Natural killer cell treated with Interleukin-12 subunit alpha and Interleukin-12 subunit beta and Interleukin-15 and Interleukin-18, amount 100 ng/mL, for 72 hours (primary cell): ENCODE results near the gene ZNF658. TPM values are rescaled to one million over a fixed set of nuclear protein-coding genes. Genes with fewer than 3 reads are reported as not detected.
A peak's percentile ranks its signal among the peaks of the same experiment; 100 is the strongest.
"Not testable (repeated sequence)": the region's sequence is repeated elsewhere in the genome, so short reads cannot be mapped to it uniquely, and the experiment has no call there.

ENCODE experiments used
- ATAC-seq, 2 donors: fragments of 150-1000 bp; cut with Tn5 transposase in 1 of 2; sonication (Bioruptor Pico), chemical (Tn5 transposase) in 1 of 2; 2 replicates each; pipeline ENCODE4 v1.10.0; 2021
- DNase-seq: peaks from one replicate; pipeline ENCODE4 v3.0.0; 2022; ENCODE audit warnings: low spot score
- H3K27ac Mint-ChIP-seq, 2 donors: 1 replicate in 1 of 2; 2 replicates in 1 of 2; pipeline ENCODE4 v1.8.0; 2022; ENCODE audit warnings: mixed read lengths in 2 of 2, mild to moderate bottlenecking in 1 of 2, moderate library complexity in 1 of 2
- H3K27me3 Mint-ChIP-seq, 2 donors: 1 replicate in 1 of 2; 2 replicates in 1 of 2; pipeline ENCODE4 v1.8.0; 2022; ENCODE audit warnings: mixed read lengths in 2 of 2
- H3K36me3 Mint-ChIP-seq: one replicate; pipeline ENCODE4 v1.8.0; 2022; ENCODE audit warnings: mixed read lengths
- H3K4me1 Mint-ChIP-seq, 2 donors: 1 replicate in 1 of 2; 2 replicates in 1 of 2; pipeline ENCODE4 v1.8.0; 2022; ENCODE audit warnings: low read depth in 2 of 2, mixed read lengths in 2 of 2, mild to moderate bottlenecking in 1 of 2
- H3K4me3 Mint-ChIP-seq: one replicate; pipeline ENCODE4 v1.8.0; 2022; ENCODE audit warnings: mixed read lengths
- H3K9me3 Mint-ChIP-seq: 2 replicates; pipeline ENCODE4 v1.8.0; 2022; ENCODE audit warnings: mixed read lengths
- total RNA-seq, 2 donors: library from RNA; stranded (reverse); gene quantifications; one replicate each; pipeline ENCODE4 v1.2.3, GENCODE V29; 2022

Gene ZNF658
- 1 to 10 TPM in 1 of 2 donors, under 1 TPM in 1; 0.84 to 2.2 TPM for total RNA-seq

GRCh38 chr9:66900490-66901131 lies at the start of gene ZNF658:
TSS of gene ZNF658 (plus strand) at chr9:66900725. CDS start at chr9:66903562, 2,837 bp downstream.
- not testable (repeated sequence) for H3K4me1 Mint-ChIP-seq, H3K27me3 Mint-ChIP-seq, H3K36me3 Mint-ChIP-seq, H3K9me3 Mint-ChIP-seq
- ATAC-seq, result peak; percentile 94 to 96
- DNase-seq, result peak; percentile 84
- Mint-ChIP-seq H3K4me3 (peak within 1 kb of the TSS; percentile 90), H3K27ac (peak within 1 kb of the TSS; percentile 46 to 82)

GRCh38 chr9:66861732-66862131 lies 38.8 kb upstream of the ZNF658 start:
- not testable (repeated sequence) for H3K9me3 Mint-ChIP-seq, H3K36me3 Mint-ChIP-seq, H3K4me1 Mint-ChIP-seq, H3K27ac Mint-ChIP-seq, H3K4me3 Mint-ChIP-seq, DNase-seq, H3K27me3 Mint-ChIP-seq, ATAC-seq

- not testable (repeated sequence) for H3K4me3 Mint-ChIP-seq, H3K4me1 Mint-ChIP-seq, ATAC-seq, H3K27ac Mint-ChIP-seq, H3K36me3 Mint-ChIP-seq, H3K9me3 Mint-ChIP-seq, DNase-seq, H3K27me3 Mint-ChIP-seq
Measured at GRCh38 chr9:66868660-66869059, 31.9 kb upstream of the ZNF658 start.

DNA sequence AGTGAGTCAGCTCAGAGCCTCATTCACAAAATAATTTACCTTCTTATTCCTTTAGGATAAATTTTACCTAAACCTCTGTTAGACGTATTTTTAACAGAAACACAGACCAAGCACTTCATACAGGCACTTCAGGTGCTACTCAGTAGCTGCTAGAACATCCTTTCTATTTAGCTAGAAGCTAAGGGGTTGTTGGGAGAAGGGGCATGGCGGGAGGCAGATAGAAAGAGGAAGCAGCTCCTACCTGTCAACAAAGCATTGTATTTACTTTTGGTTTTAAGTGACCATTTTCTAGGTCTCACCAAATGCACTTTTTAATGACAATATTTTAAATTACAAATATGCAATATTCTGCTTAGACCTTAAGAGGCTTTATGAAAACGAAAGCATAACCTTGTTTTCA lies 19.9 kb upstream of the ZNF658 start:
- not testable (repeated sequence) for H3K9me3 Mint-ChIP-seq, H3K4me3 Mint-ChIP-seq, H3K27me3 Mint-ChIP-seq, DNase-seq, H3K4me1 Mint-ChIP-seq, H3K36me3 Mint-ChIP-seq, ATAC-seq, H3K27ac Mint-ChIP-seq

GRCh38 chr9:66881847-66882246 lies 18.7 kb upstream of the ZNF658 start:
- H3K9me3 Mint-ChIP-seq, H3K36me3 Mint-ChIP-seq, DNase-seq, ATAC-seq, H3K27me3 Mint-ChIP-seq, H3K27ac Mint-ChIP-seq, H3K4me3 Mint-ChIP-seq, H3K4me1 Mint-ChIP-seq: not testable (repeated sequence)

DNA sequence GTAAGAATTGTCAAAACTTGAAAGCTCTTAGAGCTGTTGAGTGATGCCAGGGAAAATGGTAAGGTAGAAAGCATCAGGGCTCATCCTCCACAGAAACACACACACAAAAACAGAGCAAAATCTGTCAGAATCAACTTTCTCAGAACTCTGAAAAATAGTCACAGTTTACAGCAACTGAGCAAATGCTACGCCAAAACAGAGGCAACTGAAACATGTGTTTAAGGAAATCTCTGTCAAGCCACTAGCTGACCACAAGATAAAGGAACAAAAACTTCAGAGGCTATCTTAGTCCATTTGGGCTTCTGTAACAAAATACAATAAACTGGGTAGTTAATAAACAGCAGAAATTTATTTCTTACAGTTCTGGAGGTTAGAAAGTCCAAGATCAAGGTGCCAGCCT lies 10.2 kb upstream of the ZNF658 start:
- not testable (repeated sequence) for H3K27me3 Mint-ChIP-seq, ATAC-seq

DNA sequence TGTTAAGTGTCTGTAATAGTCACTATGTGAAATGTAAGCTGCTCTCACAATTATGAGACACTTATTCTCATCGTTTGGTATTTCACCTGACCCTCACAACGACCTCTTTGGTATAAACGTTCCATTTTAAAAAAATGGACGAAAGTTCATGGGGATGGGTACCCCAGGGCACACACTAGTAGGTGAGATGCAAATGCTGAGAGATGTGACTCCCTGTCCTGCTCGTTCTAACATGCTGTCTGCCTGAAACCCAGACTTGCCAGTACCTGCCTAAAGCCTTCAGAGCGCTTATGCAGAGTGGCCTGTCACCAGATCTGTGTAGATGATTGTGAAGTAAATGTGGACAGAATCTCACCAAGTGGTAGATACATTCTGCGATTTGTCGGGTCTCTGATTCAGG lies 616 bp downstream of the ZNF658 start:
- not testable (repeated sequence) for ATAC-seq, H3K27me3 Mint-ChIP-seq, H3K27ac Mint-ChIP-seq, H3K36me3 Mint-ChIP-seq, H3K4me1 Mint-ChIP-seq, H3K9me3 Mint-ChIP-seq
- peak; percentile 47 for DNase-seq
- H3K4me3 Mint-ChIP-seq, result peak overlapping the region; percentile 90

More for the DNA sequence above, 10.2 kb upstream of the ZNF658 start:
- H3K27ac Mint-ChIP-seq, H3K9me3 Mint-ChIP-seq, H3K4me3 Mint-ChIP-seq, DNase-seq, H3K4me1 Mint-ChIP-seq, H3K36me3 Mint-ChIP-seq: not testable (repeated sequence)

DNA sequence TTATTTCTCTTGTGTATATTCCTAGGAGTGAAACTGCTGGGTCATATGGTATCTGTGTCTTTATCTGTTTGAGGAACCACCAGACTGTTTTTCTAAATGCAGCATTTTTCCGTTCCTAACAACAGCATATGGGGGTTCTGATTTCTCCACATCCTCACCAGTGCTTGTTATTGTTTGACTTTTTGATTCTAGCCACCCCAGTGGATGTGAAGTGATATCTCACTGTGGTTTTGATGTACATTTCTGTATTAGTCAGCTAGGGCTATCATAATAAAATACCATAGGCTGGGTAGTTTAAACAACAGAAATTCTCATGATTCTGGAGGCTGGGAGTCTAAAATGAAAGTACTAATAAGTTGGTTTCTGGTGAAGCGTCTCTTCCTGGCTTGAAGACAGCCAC lies 9.0 kb downstream of the ZNF658 start:
- not testable (repeated sequence) for H3K36me3 Mint-ChIP-seq, H3K9me3 Mint-ChIP-seq, H3K4me1 Mint-ChIP-seq, H3K27me3 Mint-ChIP-seq, ATAC-seq, DNase-seq, H3K4me3 Mint-ChIP-seq, H3K27ac Mint-ChIP-seq

- not testable (repeated sequence) for H3K9me3 Mint-ChIP-seq, ATAC-seq, H3K4me1 Mint-ChIP-seq, H3K27me3 Mint-ChIP-seq, H3K36me3 Mint-ChIP-seq, DNase-seq, H3K4me3 Mint-ChIP-seq, H3K27ac Mint-ChIP-seq
Measured at GRCh38 chr9:66920072-66920471, 19.5 kb downstream of the ZNF658 start.

GRCh38 chr9:66936194-66936870 lies 35.8 kb downstream of the ZNF658 start:
- H3K9me3 Mint-ChIP-seq, ATAC-seq, H3K27ac Mint-ChIP-seq, H3K4me1 Mint-ChIP-seq, H3K36me3 Mint-ChIP-seq, H3K4me3 Mint-ChIP-seq, H3K27me3 Mint-ChIP-seq, DNase-seq: not testable (repeated sequence)

DNA sequence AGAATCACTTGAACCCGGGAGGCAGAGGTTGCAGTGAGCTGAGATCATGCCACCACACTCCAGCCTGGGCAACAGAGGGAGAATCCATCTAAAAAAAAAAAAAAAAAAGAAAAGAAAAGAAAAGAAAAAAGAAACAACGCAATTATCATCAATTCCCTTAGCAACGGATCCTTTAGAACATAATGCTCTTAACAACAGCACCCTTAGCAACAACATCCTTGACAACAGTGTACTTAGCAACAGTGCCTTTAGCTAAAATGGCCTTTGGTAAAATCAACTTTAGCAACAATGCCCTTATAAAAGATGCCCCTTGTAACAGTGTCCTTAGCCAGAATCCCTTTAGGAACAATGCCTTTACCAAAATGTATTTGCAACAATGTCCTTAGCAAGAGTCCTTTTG lies 37.1 kb downstream of the ZNF658 start:
- ATAC-seq, H3K4me1 Mint-ChIP-seq, H3K27ac Mint-ChIP-seq, H3K36me3 Mint-ChIP-seq, H3K27me3 Mint-ChIP-seq, DNase-seq, H3K4me3 Mint-ChIP-seq, H3K9me3 Mint-ChIP-seq: not testable (repeated sequence)

GRCh38 chr9:66938322-66938721 lies 37.8 kb downstream of the ZNF658 start:
- H3K27ac Mint-ChIP-seq, H3K4me1 Mint-ChIP-seq, ATAC-seq, H3K36me3 Mint-ChIP-seq, H3K4me3 Mint-ChIP-seq, H3K9me3 Mint-ChIP-seq, DNase-seq, H3K27me3 Mint-ChIP-seq: not testable (repeated sequence)

GRCh38 chr9:66939878-66940830 lies 39.6 kb downstream of the ZNF658 start:
- H3K27me3 Mint-ChIP-seq, H3K4me1 Mint-ChIP-seq, H3K36me3 Mint-ChIP-seq, DNase-seq, ATAC-seq, H3K27ac Mint-ChIP-seq, H3K9me3 Mint-ChIP-seq, H3K4me3 Mint-ChIP-seq: not testable (repeated sequence)
